Muscle of leg (tissue), 11 donors: ENCODE measurements around the gene TUBA3E. TPM values are rescaled to one million over a fixed set of nuclear protein-coding genes. Genes with fewer than 3 reads are reported as not detected.
"Not testable (repeated sequence)": the region's sequence is repeated elsewhere in the genome, so short reads cannot be mapped to it uniquely, and the experiment has no call there.

Experiments
- DNase-seq: peaks from one replicate; pipeline ENCODE4 v3.0.0; 2013
- H3K27ac ChIP-seq: one replicate; pipeline ENCODE4 v1.5.1; 2013; ENCODE audit warnings: mild to moderate bottlenecking, low read length, control low read depth
- H3K27me3 ChIP-seq: one replicate; pipeline ENCODE4 v1.6.1; 2013; ENCODE audit warnings: low read length; ENCODE audit not compliant: control insufficient read depth, insufficient read depth
- H3K36me3 ChIP-seq: one replicate; pipeline ENCODE4 v1.6.1; 2013; ENCODE audit warnings: low read length; ENCODE audit not compliant: control insufficient read depth, insufficient read depth
- H3K4me1 ChIP-seq: one replicate; pipeline ENCODE4 v1.6.1; 2013; ENCODE audit warnings: low read length; ENCODE audit not compliant: control insufficient read depth, insufficient read depth
- H3K4me3 ChIP-seq: one replicate; pipeline ENCODE4 v1.5.1; 2013; ENCODE audit warnings: low read length, control low read depth
- H3K9me3 ChIP-seq: replicated peaks from 2 replicates; pipeline ENCODE4 v1.6.1; 2013; ENCODE audit warnings: low read depth, low read length; ENCODE audit not compliant: control insufficient read depth
- WGBS: methylation state at CpG from one replicate; pipeline ENCODE4 v1.1.5; 2013; ENCODE audit warnings: missing lambda C conversion rate; ENCODE audit not compliant: insufficient coverage; 5-methylcytosine and 5-hydroxymethylcytosine counted together
- polyA plus RNA-seq, 8 donors: library from polyadenylated mRNA; unstranded; fragments of 120-200 nt; gene quantifications; one replicate each; pipeline versions ENCODE4 v1.2.1 to v1.2.3, GENCODE V29; 2013; ENCODE audit warnings: inconsistent platforms in 1 of 8, low replicate concordance in 1 of 8; ENCODE audit not compliant: insufficient read length in 8 of 8, insufficient read depth in 1 of 8
- total RNA-seq: library from RNA; stranded (reverse); fragments of 120-200 nt; gene quantifications from one replicate; pipeline ENCODE4 v1.2.4, GENCODE V29; 2013

TUBA3E gene
- total and polyA plus RNA-seq, 9 donors: 0.11 to 0.29 (median 0.19) TPM; not detected in 6

DNA sequence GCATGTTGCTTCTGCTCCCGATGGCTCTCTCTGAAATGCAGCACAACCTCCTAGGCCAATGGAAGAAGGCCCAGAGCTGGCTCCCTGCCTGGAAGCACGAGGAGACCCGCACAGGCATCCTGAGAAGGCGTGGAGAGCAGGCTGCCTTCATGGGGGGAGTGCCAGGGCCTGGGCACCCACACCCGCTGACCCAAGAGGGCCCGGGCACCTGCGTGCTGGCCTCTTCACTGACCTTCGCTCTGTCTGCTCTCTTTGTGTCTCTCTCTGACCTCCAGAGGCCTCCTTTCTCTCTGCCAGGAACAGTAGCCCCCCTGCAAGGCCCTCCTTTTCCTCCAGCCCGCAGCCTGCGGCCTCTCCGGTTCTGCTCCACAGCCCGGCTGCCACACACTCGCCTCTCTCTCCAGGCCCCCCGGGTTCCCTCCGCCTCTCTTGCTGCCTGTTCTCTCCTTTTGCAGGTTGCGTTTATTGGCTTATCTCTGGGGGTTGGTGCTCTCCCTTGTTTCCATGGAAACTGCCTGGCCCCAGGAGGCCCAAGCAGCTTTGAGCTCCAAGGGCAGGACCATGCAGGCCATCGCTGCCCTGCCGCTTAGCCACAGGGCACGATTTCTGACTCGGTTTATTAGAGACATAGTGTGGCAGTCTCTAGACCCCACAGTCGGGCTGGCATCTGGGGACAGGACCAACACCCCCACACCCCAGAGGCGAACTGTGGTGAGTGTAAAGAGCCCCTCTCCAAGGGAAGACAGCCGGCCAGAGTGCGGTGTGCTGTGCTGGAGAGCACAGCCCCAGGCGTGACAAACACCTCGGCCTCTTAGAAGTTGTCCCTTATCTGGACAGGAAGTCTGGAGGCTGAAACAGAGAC lies 14.5 kb downstream of the TUBA3E start:
- peak; percentile 65 for DNase-seq
- Histone ChIP-seq H3K36me3 (peaks cover 17% of the 10 kb centered on the region), H3K27ac (no peak overlapping the region)

DNA sequence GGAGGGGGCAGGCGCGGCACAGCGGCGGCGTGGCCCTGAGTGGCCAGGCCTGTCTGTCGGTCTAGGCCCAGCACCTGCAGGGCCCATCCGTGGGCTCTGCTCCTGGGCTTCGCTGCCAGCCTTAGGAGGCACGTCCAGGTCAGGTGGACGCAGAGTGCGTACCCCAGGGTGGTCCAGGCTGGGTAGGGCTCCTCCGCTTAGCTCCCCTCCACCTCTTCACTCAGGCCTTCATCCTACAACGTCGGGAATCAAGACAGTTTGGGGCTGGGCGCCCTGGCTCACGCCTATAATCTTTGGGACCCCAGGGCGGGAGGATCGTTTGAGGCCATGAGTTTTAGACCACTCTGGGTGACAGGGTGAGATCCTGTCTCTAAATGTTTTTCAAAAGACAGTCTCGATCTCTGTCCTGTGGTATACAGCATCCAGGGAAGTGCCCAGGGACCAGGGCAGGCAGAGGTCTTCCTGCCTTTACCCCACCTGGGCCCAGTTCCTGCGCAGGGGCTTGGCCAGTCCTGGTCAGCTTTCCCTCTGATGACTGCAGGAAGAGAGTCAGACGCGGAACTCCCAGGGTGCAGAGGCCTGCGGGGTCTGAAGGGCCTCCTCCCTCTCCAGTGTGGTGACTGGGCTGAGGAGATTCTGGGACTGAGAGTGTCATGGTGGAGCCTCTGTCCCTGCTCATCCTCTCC lies 15.3 kb downstream of the TUBA3E start:
- WGBS: 19% methylated on average over 8 of the region's 23 CpGs
- H3K36me3 ChIP-seq: peaks cover 13% of the 10 kb centered on the region
- DNase-seq, H3K27me3 ChIP-seq, H3K27ac ChIP-seq, H3K9me3 ChIP-seq: not testable (repeated sequence)
- H3K4me3 ChIP-seq: peak overlapping the region; percentile 40
- H3K4me1 ChIP-seq: peaks cover 13% of the 10 kb centered on the region

More for the DNA sequence above, 14.5 kb downstream of the TUBA3E start:
- H3K9me3 ChIP-seq: no peaks in the 10 kb centered on the region
- H3K27me3 ChIP-seq: no peaks in the 10 kb centered on the region
- peaks cover 13% of the 10 kb centered on the region for H3K4me1 ChIP-seq
- H3K4me3 ChIP-seq: no peak overlapping the region
- 41% methylated on average over 15 of the region's 26 CpGs for WGBS

- Histone ChIP-seq H3K27ac (peak within 1 kb of the TSS; percentile 90), H3K36me3 (peaks cover 13% of the 10 kb centered on the region), H3K4me1 (peaks cover 13% of the 10 kb centered on the region), H3K4me3 (peak within 1 kb of the TSS; percentile 89)
- under 1% methylated on average over 68 of the region's 86 CpGs for WGBS
- not testable (repeated sequence) for H3K27me3 ChIP-seq, H3K9me3 ChIP-seq
- peak; percentile 93 for DNase-seq
Measured at GRCh38 chr2:130181880-130182682, 16.2 kb downstream of the TUBA3E start, which contains the start of gene MZT2B. Gene MZT2B (plus strand): TSS chr2:130182262. CDS start chr2:130182283, 21 bp downstream.

DNA sequence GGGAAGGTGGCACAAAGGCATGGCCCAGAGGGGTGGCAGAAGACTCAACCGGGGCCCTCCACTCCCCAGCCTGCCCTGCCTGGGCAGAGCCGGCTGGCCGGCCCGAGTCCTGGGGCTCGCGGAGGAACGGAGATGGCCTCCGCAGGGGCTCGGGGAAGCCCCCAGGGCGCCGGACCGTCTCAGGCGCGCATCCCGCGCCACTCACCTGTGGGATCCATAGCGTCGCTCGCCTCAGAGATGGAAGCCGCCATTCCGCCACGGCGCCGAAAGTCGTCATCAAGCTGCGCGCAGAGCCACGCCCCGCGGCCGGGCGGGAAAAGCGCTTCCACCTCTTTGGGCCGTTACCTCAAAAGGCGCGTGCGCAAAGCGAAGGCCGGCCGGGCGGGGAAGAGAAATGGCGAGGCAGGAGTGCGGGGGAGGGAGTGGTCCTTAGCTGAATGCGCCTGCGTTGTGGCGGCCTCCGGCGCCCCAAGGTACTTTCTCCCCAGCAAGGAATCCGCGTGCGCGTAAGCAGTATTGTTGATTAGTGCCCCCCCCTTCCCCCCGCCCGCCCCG lies 16.8 kb downstream of the TUBA3E start, which contains the start of gene SMPD4:
Gene SMPD4 (minus strand): TSS at position 278 of the 555 bp plus-strand sequence. CDS start 5,010 bp downstream, outside the sequence.
- Histone ChIP-seq H3K27me3 (no peaks in the 10 kb centered on the region), H3K4me1 (peaks cover 13% of the 10 kb centered on the region), H3K27ac (peak within 1 kb of the TSS; percentile 90), H3K36me3 (peaks cover 16% of the 10 kb centered on the region), H3K9me3 (no peaks in the 10 kb centered on the region), H3K4me3 (peak within 1 kb of the TSS; percentile 89)
- DNase-seq: peak; percentile 99
- under 1% methylated on average over 40 of the region's 55 CpGs for WGBS

DNA sequence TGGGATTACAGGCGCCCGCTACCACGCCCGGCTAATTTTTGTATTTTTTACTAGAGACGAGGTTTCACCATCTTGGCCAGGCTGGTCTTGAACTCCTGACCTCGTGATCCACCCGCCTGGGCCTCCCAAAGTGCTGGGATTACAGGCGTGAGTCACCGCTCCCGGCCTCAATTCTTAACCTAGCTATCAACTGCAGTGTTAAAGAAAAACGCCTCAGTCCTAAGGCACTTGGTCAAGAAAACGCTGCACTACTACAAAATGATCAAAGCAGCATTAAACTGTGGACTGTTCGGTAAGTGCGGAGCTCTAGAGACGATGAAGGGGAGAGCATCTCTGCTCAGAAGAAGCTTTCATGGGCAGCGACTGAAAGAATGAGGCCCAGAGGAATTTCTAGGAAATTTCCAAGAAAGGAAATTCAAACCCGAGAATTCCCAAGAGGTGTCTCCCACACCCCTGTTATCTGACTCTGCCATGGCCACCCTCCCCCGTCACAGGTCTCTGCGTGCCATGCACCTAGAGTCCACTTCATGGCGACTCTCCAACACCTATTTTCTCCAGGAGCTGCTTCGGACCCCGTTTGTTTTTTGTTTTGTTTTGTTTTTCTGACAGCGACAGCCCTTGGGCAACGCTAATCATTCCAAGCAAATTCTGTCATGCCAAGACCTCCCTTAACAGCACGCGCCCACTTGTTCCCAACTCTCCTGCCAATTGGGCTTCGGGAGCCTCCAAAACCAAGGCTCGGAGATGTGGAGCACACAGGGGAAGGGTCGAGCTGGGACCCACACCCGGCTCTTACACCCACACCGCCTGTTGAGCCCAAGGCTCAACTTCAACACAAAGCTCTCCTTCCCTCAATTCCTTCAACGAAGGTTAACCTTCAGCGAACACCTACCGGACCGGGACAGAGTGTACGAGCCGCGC lies 17.6 kb downstream of the TUBA3E start:
- H3K4me1 ChIP-seq: peaks cover 13% of the 10 kb centered on the region
- WGBS: 21% methylated on average over 29 of the region's 38 CpGs
- not testable (repeated sequence) for H3K27me3 ChIP-seq, DNase-seq, H3K9me3 ChIP-seq
- peaks cover 13% of the 10 kb centered on the region for H3K36me3 ChIP-seq
- H3K27ac ChIP-seq: peak overlapping the region; percentile 65
- H3K4me3 ChIP-seq: peak overlapping the region; percentile 89

- H3K27ac ChIP-seq, H3K4me3 ChIP-seq, DNase-seq, H3K27me3 ChIP-seq, H3K4me1 ChIP-seq, H3K9me3 ChIP-seq: not testable (repeated sequence)
- 100% methylated on average over 4 of the region's 5 CpGs for WGBS
- peaks cover 34% of the 10 kb centered on the region for H3K36me3 ChIP-seq
Measured at GRCh38 chr2:130174866-130175265, 23.4 kb downstream of the TUBA3E start.

DNA sequence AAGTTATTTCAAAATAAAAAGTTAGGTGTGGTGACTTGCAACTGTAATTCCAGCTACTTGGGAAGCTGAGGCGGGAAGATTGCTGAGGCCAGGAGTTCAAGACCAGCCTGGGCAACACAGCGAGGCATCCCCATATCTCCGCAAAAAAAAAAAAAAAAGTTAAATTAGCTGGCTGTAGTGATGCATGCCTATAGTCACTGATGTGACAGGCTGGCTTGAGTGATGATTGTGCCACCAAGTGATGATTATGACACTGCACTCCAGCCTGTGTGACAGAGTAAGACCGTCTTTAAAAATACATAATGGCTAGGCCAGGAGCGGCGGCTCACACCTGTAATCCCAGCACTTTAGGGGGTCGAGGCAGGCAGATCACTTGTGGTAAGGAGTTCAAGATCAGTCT lies 28.3 kb downstream of the TUBA3E start:
- H3K27me3 ChIP-seq: no peaks in the 10 kb centered on the region
- 90% methylated on average over 4 of the region's 7 CpGs for WGBS
- peaks cover 57% of the 10 kb centered on the region for H3K36me3 ChIP-seq
- DNase-seq: no peak
- H3K4me3 ChIP-seq: no peak overlapping the region
- H3K27ac ChIP-seq: no peak overlapping the region
- H3K9me3 ChIP-seq: no peaks in the 10 kb centered on the region
- no peaks in the 10 kb centered on the region for H3K4me1 ChIP-seq

- not testable (repeated sequence) for H3K4me1 ChIP-seq, H3K9me3 ChIP-seq, H3K27ac ChIP-seq, H3K4me3 ChIP-seq, DNase-seq, H3K27me3 ChIP-seq
- H3K36me3 ChIP-seq: peaks cover 54% of the 10 kb centered on the region
- WGBS: no CpG with 5 or more reads among the region's 3 CpGs
Measured at GRCh38 chr2:130169163-130169562, 29.1 kb downstream of the TUBA3E start.

DNA sequence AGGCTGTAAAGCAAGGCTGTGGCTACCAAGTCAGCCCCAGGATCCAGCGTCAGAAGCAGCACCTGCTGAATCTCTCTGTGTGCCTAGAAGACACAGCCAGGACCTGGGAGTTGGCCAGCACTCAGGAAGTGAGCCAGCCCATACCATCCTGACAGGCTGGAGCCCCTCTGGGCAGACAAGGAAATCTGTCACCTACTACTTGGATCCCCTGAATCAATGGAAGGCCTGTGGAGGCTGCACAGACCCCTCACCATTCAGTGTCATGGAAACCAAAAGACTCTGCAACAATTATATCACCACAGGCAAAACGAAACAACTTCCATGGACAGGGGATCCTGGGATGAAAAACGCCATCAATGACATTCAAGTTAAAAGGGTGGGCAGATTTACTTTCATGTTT lies 31.6 kb downstream of the TUBA3E start:
- WGBS: no CpG with 5 or more reads among the region's 3 CpGs
- H3K27ac ChIP-seq: not testable (repeated sequence)

More for the DNA sequence above, 31.6 kb downstream of the TUBA3E start:
- H3K9me3 ChIP-seq, H3K27me3 ChIP-seq, H3K4me3 ChIP-seq, DNase-seq, H3K4me1 ChIP-seq: not testable (repeated sequence)
- peaks cover 53% of the 10 kb centered on the region for H3K36me3 ChIP-seq
